NCI-H1694 (cell line): ENCODE data around the gene PIK3R2.
"Not testable (repeated sequence)": the region's sequence is repeated elsewhere in the genome, so short reads cannot be mapped to it uniquely, and the experiment has no call there.

Source experiments
- DNase-seq: peaks from one replicate; lab custom pipeline; 2025; lab: John Stamatoyannopoulos, UW

Gene PIK3R2

DNA sequence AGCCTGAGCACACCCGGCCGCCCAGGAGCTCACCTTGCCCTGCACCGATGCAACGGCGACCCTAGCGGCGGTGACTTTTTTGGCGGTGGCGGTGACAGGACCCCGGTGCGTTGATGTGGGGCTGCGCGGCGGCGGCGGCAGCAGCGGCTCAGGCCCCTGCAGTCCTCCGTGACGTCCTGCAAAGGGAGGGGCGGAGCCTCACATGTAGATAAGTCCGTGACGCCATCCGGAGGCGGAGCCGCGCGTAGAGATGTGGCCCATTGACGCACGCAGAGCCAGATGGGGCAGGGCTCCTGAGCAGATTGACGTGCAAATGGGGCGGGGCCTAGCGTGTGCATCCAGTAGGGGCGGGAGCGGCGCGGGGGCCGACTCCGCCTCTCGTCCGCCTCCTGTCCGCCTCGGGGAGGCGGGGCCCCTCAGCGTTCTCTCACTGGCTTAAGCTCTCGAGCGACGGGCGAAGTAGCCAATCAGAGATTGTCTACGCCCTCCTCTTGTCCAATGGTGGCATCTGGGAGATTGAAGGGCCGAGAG, 51.0 kb downstream of the PIK3R2 start, which contains the start of gene RAB3A:
TSS of gene RAB3A (minus strand) at position 180 of the 531 bp plus-strand sequence. CDS start 1,302 bp downstream, outside the sequence.
- peak; percentile 99 for DNase-seq

DNA sequence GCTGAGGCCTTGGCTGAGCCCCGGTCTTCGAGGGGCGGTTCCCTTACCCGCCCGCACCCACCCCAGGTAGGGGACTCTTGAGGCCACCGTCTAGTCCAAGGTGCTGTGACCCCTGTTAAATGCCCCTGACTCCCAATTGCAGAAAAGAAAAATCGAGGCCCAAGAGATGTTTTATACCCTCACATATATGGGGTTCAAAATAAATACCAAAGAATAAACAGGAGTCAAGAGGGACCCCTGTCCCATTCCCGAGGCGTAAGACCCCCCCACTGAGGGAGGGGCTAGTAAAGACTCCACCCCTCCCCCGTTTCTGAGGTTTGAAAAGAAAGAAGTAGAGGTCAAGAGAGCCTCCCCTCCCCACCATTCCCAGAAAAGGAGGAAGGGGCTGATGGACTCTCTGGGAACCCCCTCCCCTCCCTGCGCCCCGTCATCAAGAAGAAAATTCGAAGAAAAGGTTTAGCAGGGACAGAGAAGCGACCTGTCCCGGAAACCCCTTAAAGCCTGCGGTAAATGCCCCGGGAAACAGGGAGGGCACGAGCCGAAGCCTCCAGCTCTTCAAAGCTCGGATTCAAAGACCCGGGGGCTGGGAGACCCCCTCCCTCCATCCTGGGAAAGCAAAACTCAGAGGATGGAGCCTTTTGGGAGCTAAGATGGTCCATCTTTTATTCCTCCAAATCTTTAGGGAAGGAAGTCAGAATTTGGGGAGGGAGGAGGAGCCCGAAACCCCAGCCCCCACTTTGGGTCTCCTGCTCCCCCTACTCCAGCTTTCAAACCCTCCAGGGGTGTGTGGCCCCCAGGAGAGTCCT, 51.6 kb downstream of the PIK3R2 start:
- peak; percentile 93 for DNase-seq

DNA sequence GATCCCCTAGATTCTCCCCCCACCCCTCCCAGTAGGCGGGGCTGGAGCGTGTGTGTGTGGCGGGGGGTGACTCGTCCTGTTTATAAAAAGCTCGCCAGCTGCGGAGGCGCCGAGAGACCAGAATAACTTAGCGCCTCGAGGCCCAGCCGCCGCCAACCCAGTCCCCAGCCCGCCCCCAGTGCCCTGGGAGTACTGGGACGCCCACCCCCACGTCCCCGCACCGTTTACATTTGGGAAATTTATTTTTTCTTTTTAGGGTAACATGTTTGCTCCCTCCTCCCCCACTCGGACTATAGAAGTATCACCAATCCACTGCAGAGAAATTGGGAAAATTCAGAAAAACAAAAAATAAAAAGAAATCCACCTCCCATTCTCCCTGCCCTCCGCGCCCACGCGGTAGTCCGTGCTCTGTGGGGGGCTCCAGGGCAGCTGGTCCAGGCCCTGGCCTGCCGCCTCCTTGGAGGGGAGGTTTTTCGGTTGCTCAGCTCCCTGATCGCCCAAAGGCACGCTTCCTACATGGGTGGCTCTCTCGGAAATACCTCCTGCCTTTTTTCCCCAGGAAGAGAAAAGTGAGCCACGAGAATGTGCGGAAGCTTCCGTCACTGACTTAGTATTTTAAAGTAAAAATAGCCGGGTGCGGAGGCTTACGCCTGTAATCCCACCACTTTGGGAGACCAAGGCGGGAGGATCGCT, 52.4 kb downstream of the PIK3R2 start:
- peak; percentile 63 for DNase-seq

DNA sequence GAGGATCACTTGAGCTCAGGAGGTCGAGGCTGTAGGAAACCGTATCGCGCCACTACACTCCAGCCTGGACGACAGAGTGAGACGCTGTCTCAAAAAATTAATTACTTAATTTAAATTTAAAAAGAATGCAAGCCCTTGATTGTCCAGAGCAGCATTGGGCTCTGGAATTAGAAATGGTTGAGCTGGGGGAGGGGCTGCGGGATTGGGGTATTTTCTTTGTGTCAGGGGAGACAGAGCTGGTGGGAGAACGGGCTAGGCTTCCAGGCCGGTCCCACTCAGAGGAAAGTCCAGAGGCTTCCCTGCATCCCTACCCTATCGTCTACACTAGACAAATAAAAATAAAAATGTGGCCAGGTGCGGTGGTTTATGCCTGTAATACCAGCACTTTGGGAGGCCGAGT, 53.1 kb downstream of the PIK3R2 start:
- no peak for DNase-seq

- DNase-seq, result peak; percentile 57
Observed at GRCh38 chr19:18208098-18208951, 55.4 kb downstream of the PIK3R2 start.

DNA sequence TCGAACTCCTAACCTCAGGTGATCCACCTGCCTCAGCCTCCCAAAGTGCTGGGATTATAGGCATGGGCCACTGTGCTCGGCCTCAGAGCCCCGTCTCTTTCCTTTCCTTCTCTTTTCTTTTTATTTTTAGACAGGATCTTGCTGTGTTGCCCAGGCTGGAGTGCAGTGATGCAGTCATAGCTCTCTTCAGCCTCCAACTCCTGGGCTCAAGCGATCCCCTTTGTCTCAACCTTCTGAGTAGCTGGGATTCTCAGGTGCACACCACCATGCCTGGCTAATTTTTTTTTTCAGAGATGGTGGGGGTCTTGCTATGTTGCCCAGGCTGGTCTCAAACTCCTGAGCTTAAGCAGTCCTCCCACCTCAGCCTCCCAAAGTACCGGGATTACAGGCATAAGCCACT, 56.9 kb downstream of the PIK3R2 start:
- not testable (repeated sequence) for DNase-seq

DNA sequence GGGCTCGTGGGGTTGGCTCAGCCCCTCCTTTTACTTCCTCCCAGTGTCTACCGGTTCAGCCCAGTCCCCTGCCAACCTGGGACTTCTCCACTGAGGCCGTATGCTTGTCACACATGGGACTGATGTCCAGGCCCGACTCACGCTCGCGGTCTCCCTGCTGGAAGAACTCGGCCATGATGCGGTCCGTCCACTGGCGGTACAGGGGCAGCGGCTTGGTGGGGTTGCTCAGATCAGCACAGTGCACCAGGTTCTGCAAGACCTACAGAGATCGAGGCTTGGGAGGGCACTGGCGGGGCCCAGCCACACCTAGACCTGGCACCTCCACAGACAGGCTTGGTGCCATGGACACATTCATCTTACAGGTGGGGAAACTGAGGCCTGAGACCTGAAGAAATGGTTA, 58.7 kb downstream of the PIK3R2 start:
- no peak for DNase-seq

GRCh38 chr19:18214779-18215433, 61.9 kb downstream of the PIK3R2 start:
- DNase-seq, result no peak

- no peak for DNase-seq
Observed at GRCh38 chr19:18216789-18217188, 63.8 kb downstream of the PIK3R2 start.

GRCh38 chr19:18218159-18218558, 65.2 kb downstream of the PIK3R2 start:
- no peak for DNase-seq

DNA sequence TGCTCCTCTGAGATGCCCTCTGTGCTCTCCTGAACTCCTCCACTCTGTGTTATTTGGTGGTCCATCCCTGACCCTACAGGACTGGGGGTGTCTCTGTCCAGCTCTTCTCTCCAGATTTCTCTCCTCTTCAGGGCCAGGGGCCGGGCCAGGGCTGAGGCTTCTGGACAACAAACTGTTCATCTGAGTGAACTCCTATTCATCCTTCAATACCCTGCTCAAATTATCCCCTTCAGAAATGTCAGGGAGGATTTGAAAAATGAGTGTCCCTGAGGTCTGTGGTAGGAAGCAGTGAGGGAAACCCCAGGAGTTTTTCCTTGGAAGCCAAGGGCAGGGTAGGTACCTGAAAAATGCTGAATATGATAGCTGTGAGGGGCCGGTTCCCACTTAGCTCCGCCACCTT, 65.6 kb downstream of the PIK3R2 start:
- no peak for DNase-seq
